GM23338 (cell line): ENCODE data around the gene LDB1. TPM values are rescaled to one million over a fixed set of nuclear protein-coding genes. Genes with fewer than 3 reads are reported as not detected.

Source experiments
- ATAC-seq: fragments of 200-7000 bp; cut with Tn5 transposase; 3 replicates; pipeline ENCODE4 v1.9.1; 2020
- DNase-seq: peaks from one replicate; pipeline ENCODE4 v3.0.0-alpha.2; 2015; ENCODE audit warnings: low spot score
- H2AFZ ChIP-seq: fragments of 200-600 bp; sonication (generic); 2 replicates; pipeline ENCODE4 v1.8.0; 2016; ENCODE audit warnings: antibody characterized with exemption, mild to moderate bottlenecking, moderate library complexity
- H3F3A ChIP-seq: fragments of 200-600 bp; sonication (generic); replicated peaks from 2 replicates; pipeline ENCODE4 v1.8.0; 2017; ENCODE audit warnings: antibody characterized with exemption, mixed run types, low read depth
- H3K27ac ChIP-seq: fragments of 200-600 bp; sonication (generic); 2 replicates; pipeline ENCODE4 v1.6.1; 2016; ENCODE audit warnings: low read depth
- H3K27me3 ChIP-seq: fragments of 200-600 bp; sonication (generic); 2 replicates; pipeline ENCODE4 v1.8.0; 2016; ENCODE audit warnings: mild to moderate bottlenecking, mixed run types, moderate library complexity; ENCODE audit not compliant: insufficient read depth
- H3K36me3 ChIP-seq: fragments of 200-600 bp; sonication (generic); 2 replicates; pipeline ENCODE4 v1.8.0; 2016; ENCODE audit warnings: mild to moderate bottlenecking; ENCODE audit not compliant: insufficient read depth
- H3K4me1 ChIP-seq: fragments of 200-600 bp; sonication (generic); 2 replicates; pipeline ENCODE4 v1.8.0; 2016; ENCODE audit warnings: mild to moderate bottlenecking, moderate library complexity; ENCODE audit not compliant: insufficient read depth
- H3K4me2 ChIP-seq: fragments of 200-600 bp; sonication (generic); 2 replicates; pipeline ENCODE4 v1.7.1; 2017; ENCODE audit warnings: mixed run types
- H3K4me3 ChIP-seq: fragments of 200-600 bp; sonication (generic); 2 replicates; pipeline ENCODE4 v1.6.1; 2016; ENCODE audit warnings: mixed run types
- H3K79me2 ChIP-seq: fragments of 200-600 bp; sonication (generic); replicated peaks from 2 replicates; pipeline ENCODE4 v1.8.0; 2017; ENCODE audit warnings: mild to moderate bottlenecking; ENCODE audit not compliant: insufficient read depth
- H3K9me2 ChIP-seq: fragments of 200-600 bp; sonication (generic); 2 replicates; pipeline ENCODE4 v1.8.0; 2017; ENCODE audit not compliant: insufficient read depth
- H4K20me1 ChIP-seq: fragments of 200-600 bp; sonication (generic); replicated peaks from 2 replicates; pipeline ENCODE4 v1.8.0; 2017; ENCODE audit warnings: mild to moderate bottlenecking; ENCODE audit not compliant: insufficient read depth
- H3K27ac Mint-ChIP-seq: 2 replicates; pipeline ENCODE4 v1.8.0; 2020; ENCODE audit warnings: inconsistent platforms, mild to moderate bottlenecking, moderate library complexity, mixed read lengths
- H3K27me3 Mint-ChIP-seq: 3 replicates; pipeline ENCODE4 v1.8.0; 2022; ENCODE audit warnings: low read depth, mild to moderate bottlenecking, moderate library complexity, mixed read lengths, inconsistent platforms; ENCODE audit not compliant: insufficient read depth, poor library complexity
- H3K36me3 Mint-ChIP-seq: 3 replicates; pipeline ENCODE4 v1.8.0; 2021; ENCODE audit warnings: low read depth, mild to moderate bottlenecking, inconsistent platforms, moderate library complexity, mixed read lengths
- H3K4me1 Mint-ChIP-seq: 3 replicates; pipeline ENCODE4 v1.8.0; 2020; ENCODE audit warnings: mild to moderate bottlenecking, inconsistent platforms, mixed read lengths
- H3K4me3 Mint-ChIP-seq: 3 replicates; pipeline ENCODE4 v1.8.0; 2021; ENCODE audit warnings: moderate library complexity, mild to moderate bottlenecking, inconsistent platforms, mixed read lengths
- H3K9me3 Mint-ChIP-seq: 3 replicates; pipeline ENCODE4 v1.8.0; 2020; ENCODE audit warnings: moderate library complexity, mild to moderate bottlenecking, inconsistent platforms, mixed read lengths
- CREB1 ChIP-seq: fragments of 250-450 bp; sonication (Bioruptor Pico); IDR thresholded peaks from 2 replicates; pipeline ENCODE4 v1.5.0; 2020; ENCODE audit warnings: low read depth, mild to moderate bottlenecking, moderate library complexity
- JUNB ChIP-seq: IDR thresholded peaks from one replicate; pipeline ENCODE4 v1.6.1; 2016; ENCODE audit warnings: antibody characterized with exemption; ENCODE audit not compliant: unreplicated experiment
- STAT1 ChIP-seq: IDR thresholded peaks from one replicate; pipeline ENCODE4 v1.6.1; 2016; ENCODE audit warnings: antibody characterized with exemption; ENCODE audit not compliant: unreplicated experiment
- ZNF114 ChIP-seq: fragments of 250-450 bp; sonication (Bioruptor Pico); IDR thresholded peaks from 2 replicates; pipeline ENCODE4 v1.5.0; 2020; ENCODE audit warnings: mild to moderate bottlenecking, moderate library complexity
- ZNF331 ChIP-seq: fragments of 250-450 bp; sonication (Bioruptor Pico); IDR thresholded peaks from 2 replicates; pipeline ENCODE4 v1.5.0; 2020; ENCODE audit warnings: low read depth, mild to moderate bottlenecking, moderate library complexity
- polyA plus RNA-seq: library from polyadenylated mRNA; unstranded; fragments of >200 nt; fragmentation: Nextera tagmentation; extraction: Ambion mirVana; gene quantifications from 2 replicates; pipeline ENCODE4 v1.2.1, GENCODE V29; 2016
- total RNA-seq: library from RNA; depleted of rRNA; stranded (reverse); fragments of >200 nt; shearing (Covaris generic); gene quantifications from 2 replicates; pipeline ENCODE4 v1.2.3, GENCODE V29; 2014
- TF ChIP-seq, protein P1 (sequence below): IDR thresholded peaks from one replicate; pipeline ENCODE4 v1.6.1; 2018; ENCODE audit warnings: antibody characterized with exemption; ENCODE audit not compliant: unreplicated experiment
- TF ChIP-seq, protein P2 (sequence below): fragments of 250-450 bp; sonication (Bioruptor Pico); IDR thresholded peaks from 2 replicates; pipeline ENCODE4 v1.5.0; 2020; ENCODE audit warnings: mild to moderate bottlenecking, moderate library complexity

Gene LDB1
- total and polyA plus RNA-seq, 2 experiments from 2014 or later: 16.3 to 69.3 TPM

GRCh38 chr10:102159051-102159597 lies 39.0 kb upstream of the LDB1 start:
- H3K4me2 ChIP-seq: no peak overlapping the region
- Mint-ChIP-seq H3K9me3 (no peaks in the 10 kb centered on the region), H3K4me3 (no peak overlapping the region), H3K4me1 (peaks cover 9% of the 10 kb centered on the region), H3K27ac (no peak overlapping the region), H3K27me3 (peaks cover 9% of the 10 kb centered on the region), H3K36me3 (peaks cover 100% of the 10 kb centered on the region)
- peaks cover 40% of the 10 kb centered on the region for H3F3A ChIP-seq
- peaks cover 46% of the 10 kb centered on the region for H3K79me2 ChIP-seq
- no peak overlapping the region for H3K27ac ChIP-seq
- ATAC-seq: no peak
- TF ChIP-seq, protein P1, sequence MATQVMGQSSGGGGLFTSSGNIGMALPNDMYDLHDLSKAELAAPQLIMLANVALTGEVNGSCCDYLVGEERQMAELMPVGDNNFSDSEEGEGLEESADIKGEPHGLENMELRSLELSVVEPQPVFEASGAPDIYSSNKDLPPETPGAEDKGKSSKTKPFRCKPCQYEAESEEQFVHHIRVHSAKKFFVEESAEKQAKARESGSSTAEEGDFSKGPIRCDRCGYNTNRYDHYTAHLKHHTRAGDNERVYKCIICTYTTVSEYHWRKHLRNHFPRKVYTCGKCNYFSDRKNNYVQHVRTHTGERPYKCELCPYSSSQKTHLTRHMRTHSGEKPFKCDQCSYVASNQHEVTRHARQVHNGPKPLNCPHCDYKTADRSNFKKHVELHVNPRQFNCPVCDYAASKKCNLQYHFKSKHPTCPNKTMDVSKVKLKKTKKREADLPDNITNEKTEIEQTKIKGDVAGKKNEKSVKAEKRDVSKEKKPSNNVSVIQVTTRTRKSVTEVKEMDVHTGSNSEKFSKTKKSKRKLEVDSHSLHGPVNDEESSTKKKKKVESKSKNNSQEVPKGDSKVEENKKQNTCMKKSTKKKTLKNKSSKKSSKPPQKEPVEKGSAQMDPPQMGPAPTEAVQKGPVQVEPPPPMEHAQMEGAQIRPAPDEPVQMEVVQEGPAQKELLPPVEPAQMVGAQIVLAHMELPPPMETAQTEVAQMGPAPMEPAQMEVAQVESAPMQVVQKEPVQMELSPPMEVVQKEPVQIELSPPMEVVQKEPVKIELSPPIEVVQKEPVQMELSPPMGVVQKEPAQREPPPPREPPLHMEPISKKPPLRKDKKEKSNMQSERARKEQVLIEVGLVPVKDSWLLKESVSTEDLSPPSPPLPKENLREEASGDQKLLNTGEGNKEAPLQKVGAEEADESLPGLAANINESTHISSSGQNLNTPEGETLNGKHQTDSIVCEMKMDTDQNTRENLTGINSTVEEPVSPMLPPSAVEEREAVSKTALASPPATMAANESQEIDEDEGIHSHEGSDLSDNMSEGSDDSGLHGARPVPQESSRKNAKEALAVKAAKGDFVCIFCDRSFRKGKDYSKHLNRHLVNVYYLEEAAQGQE: no peak
- TF ChIP-seq CREB1 (CRISPR knock-in tag) (no peak), ZNF114 (CRISPR knock-in tag) (no peak), ZNF331 (CRISPR knock-in tag) (no peak), STAT1 (no peak), JUNB (no peak)
- TF ChIP-seq, protein P2, sequence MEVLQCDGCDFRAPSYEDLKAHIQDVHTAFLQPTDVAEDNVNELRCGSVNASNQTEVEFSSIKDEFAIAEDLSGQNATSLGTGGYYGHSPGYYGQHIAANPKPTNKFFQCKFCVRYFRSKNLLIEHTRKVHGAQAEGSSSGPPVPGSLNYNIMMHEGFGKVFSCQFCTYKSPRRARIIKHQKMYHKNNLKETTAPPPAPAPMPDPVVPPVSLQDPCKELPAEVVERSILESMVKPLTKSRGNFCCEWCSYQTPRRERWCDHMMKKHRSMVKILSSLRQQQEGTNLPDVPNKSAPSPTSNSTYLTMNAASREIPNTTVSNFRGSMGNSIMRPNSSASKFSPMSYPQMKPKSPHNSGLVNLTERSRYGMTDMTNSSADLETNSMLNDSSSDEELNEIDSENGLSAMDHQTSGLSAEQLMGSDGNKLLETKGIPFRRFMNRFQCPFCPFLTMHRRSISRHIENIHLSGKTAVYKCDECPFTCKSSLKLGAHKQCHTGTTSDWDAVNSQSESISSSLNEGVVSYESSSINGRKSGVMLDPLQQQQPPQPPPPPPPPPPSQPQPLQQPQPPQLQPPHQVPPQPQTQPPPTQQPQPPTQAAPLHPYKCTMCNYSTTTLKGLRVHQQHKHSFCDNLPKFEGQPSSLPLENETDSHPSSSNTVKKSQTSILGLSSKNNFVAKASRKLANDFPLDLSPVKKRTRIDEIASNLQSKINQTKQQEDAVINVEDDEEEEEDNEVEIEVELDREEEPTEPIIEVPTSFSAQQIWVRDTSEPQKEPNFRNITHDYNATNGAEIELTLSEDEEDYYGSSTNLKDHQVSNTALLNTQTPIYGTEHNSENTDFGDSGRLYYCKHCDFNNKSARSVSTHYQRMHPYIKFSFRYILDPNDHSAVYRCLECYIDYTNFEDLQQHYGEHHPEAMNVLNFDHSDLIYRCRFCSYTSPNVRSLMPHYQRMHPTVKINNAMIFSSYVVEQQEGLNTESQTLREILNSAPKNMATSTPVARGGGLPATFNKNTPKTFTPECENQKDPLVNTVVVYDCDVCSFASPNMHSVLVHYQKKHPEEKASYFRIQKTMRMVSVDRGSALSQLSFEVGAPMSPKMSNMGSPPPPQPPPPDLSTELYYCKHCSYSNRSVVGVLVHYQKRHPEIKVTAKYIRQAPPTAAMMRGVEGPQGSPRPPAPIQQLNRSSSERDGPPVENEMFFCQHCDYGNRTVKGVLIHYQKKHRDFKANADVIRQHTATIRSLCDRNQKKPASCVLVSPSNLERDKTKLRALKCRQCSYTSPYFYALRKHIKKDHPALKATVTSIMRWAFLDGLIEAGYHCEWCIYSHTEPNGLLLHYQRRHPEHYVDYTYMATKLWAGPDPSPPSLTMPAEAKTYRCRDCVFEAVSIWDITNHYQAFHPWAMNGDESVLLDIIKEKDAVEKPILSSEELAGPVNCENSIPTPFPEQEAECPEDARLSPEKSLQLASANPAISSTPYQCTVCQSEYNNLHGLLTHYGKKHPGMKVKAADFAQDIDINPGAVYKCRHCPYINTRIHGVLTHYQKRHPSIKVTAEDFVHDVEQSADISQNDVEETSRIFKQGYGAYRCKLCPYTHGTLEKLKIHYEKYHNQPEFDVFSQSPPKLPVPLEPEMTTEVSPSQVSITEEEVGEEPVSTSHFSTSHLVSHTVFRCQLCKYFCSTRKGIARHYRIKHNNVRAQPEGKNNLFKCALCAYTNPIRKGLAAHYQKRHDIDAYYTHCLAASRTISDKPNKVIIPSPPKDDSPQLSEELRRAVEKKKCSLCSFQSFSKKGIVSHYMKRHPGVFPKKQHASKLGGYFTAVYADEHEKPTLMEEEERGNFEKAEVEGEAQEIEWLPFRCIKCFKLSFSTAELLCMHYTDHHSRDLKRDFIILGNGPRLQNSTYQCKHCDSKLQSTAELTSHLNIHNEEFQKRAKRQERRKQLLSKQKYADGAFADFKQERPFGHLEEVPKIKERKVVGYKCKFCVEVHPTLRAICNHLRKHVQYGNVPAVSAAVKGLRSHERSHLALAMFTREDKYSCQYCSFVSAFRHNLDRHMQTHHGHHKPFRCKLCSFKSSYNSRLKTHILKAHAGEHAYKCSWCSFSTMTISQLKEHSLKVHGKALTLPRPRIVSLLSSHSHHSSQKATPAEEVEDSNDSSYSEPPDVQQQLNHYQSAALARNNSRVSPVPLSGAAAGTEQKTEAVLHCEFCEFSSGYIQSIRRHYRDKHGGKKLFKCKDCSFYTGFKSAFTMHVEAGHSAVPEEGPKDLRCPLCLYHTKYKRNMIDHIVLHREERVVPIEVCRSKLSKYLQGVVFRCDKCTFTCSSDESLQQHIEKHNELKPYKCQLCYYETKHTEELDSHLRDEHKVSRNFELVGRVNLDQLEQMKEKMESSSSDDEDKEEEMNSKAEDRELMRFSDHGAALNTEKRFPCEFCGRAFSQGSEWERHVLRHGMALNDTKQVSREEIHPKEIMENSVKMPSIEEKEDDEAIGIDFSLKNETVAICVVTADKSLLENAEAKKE (CRISPR knock-in tag): no peak
- no peak overlapping the region for H2AFZ ChIP-seq
- H4K20me1 ChIP-seq: peaks cover 60% of the 10 kb centered on the region
- H3K4me1 ChIP-seq: peaks cover 17% of the 10 kb centered on the region
- no peak overlapping the region for H3K4me3 ChIP-seq
- peaks cover 75% of the 10 kb centered on the region for H3K36me3 ChIP-seq
- no peaks in the 10 kb centered on the region for H3K9me2 ChIP-seq
- no peak for DNase-seq
- no peaks in the 10 kb centered on the region for H3K27me3 ChIP-seq
